ENCODE measurements around the gene ABHD4.

GRCh38 chr14:22657861-22658260 is 59.8 kb downstream of the ABHD4 start:
- TF ChIP-seq CTCF (conservative IDR thresholded peaks at IDR 0.05; ENCODE audit: low read depth, low read length) = peak; percentile 61
- TF ChIP-seq EZH2 (IDR thresholded peaks at IDR 0.05; ENCODE audit: low read length, unreplicated experiment) = no peak
- TF ChIP-seq EZH2phosphoT487 (IDR thresholded peaks at IDR 0.05; ENCODE audit: borderline replicate concordance, low read length) = no peak
